Cardiac fibroblast (primary cell): ENCODE data around the gene HMGCR.
"Not testable (repeated sequence)": the region's sequence is repeated elsewhere in the genome, so short reads cannot be mapped to it uniquely, and the experiment has no call there.

ENCODE experiments used
- DNase-seq, 2 donors: peaks; one replicate each; pipeline versions ENCODE4 v3.0.0 to v3.0.0-alpha.2; 2010; ENCODE audit warnings: low read depth in 2 of 2
- H3K4me3 ChIP-seq, 2 donors: replicated peaks in 1 of 2; 1 replicate in 1 of 2; 2 replicates in 1 of 2; pipeline ENCODE4 v1.5.1; 2011; ENCODE audit warnings: low read depth in 2 of 2, low read length in 2 of 2, mild to moderate bottlenecking in 2 of 2, moderate library complexity in 1 of 2
- CTCF ChIP-seq: IDR thresholded peaks from one replicate; pipeline ENCODE4 v1.5.1; 2011; ENCODE audit warnings: low read depth, mild to moderate bottlenecking, low read length, inconsistent platforms

Gene HMGCR

DNA sequence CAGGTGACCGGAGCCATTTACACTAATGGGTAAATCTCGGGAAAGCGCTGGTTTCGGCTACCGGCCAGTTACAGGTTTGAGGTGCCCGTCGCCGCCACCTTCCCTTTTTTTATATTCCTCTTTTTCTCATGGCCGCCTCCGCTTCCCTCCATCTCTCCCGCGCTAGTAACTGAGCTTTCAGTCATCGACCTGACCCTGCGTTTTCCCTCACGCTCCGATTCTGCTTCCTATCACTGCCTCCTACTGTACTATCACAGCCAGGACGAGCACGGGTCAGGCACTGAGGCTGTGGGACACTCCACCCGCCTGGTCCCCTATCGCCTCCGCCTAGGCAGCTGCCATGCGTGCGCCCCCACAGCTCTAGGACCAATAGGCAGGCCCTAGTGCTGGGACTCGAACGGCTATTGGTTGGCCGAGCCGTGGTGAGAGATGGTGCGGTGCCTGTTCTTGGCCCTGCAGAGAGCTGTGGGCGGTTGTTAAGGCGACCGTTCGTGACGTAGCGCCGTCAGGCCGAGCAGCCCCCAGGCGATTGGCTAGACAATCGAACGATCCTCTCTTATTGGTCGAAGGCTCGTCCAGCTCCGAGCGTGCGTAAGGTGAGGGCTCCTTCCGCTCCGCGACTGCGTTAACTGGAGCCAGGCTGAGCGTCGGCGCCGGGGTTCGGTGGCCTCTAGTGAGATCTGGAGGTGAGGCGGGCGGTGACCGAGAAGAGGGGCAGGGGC is at the start of gene HMGCR:
Gene HMGCR (plus strand): TSS at position 606 of the 722 bp plus-strand sequence. CDS start 5,386 bp downstream, outside the sequence.
- peak; percentile 14 for TF ChIP-seq CTCF
- peak within 1 kb of the TSS; percentile 75 to 91 for H3K4me3 ChIP-seq

DNA sequence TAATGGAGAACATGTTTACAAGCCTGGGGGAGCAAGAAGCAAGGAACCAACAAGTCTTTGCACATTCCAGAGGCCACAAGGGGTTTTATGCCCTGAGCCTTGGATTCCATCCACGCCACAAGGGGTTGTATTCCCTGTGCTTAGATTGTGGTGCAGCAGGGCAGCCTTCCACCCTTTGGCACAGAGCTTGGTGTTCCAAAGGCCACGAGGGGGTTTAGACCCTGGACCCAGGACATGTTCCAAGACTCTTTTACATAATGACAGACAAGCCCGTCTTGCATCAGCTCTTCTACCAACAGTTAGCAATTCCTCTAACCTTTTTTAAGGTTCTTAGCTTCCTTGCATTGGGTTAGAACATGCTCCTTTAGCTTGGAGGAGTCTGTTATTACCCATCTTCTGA is 45.2 kb upstream of the HMGCR start:
- DNase-seq: not testable (repeated sequence)

More for the DNA sequence above, at the start of gene HMGCR:
- peak; percentile 99 for DNase-seq

DNA sequence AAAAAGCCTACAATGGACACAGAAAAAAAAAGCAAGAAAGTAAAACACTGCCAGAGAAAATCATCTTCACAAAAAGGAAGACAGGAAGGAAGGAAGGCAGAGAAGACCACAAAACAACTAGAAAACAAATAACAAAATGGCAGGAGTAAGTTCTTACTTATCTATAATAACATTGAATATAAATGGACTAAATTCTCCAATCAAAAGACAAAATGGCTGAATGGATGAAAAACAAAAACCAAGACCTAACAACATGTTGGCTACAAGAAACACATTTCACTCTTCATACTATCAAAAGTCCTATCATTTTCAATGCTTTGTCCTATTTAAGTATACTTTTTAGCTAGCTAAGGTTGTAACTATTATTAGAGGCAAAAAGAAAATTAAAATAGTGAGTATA is 36.9 kb upstream of the HMGCR start:
- no peak for DNase-seq
- no peak overlapping the region for H3K4me3 ChIP-seq
- no peak for TF ChIP-seq CTCF

More for the DNA sequence above, 45.2 kb upstream of the HMGCR start:
- not testable (repeated sequence) for H3K4me3 ChIP-seq

DNA sequence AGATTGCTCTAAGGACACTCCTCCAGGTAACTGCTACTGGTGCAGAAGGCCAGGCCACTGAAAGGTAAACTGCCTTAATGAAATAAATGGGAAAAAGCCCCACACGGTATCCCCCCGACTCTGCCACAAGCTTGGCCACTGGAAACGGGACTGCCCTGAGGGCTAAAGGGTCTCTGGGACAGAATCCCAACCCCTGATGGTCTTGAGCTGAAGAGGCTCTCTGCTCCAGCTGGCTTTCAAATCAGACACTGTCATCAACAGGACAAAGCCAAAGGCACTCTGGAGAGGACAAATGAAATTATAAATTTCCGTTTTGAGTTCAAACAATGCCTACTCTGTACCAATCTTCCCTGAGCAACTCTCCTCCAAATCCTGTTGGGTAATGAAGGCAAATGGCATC is 33.6 kb upstream of the HMGCR start:
- TF ChIP-seq CTCF: no peak

GRCh38 chr5:75304486-75304885 is 32.5 kb upstream of the HMGCR start:
- DNase-seq: not testable (repeated sequence)

More for the DNA sequence above, 33.6 kb upstream of the HMGCR start:
- no peak for DNase-seq
- H3K4me3 ChIP-seq: no peak overlapping the region

GRCh38 chr5:75306746-75307145 is 30.3 kb upstream of the HMGCR start:
- peak; percentile 38 to 45 for DNase-seq
- H3K4me3 ChIP-seq: no peak overlapping the region
- TF ChIP-seq CTCF: no peak

More at GRCh38 chr5:75304486-75304885, 32.5 kb upstream of the HMGCR start:
- H3K4me3 ChIP-seq: not testable (repeated sequence)

DNA sequence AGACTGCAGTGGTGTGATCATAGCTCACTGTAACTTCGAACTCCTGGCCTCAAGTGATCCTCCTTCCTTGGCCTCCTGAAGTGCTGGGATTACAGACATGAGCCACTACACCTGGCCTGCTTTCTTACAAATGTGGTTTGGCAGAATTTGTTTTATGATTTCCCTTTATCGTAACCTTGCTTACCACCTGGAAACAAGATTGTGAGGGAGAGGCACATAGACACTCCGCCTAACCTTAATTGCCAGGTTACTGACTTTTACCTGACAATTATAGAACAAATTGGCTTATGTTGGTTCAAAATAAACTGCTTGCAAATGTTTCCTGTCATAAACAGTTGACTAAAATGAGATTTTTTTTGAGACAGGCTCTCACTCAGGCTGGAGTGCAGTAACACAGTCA is 26.8 kb upstream of the HMGCR start:
- no peak overlapping the region for H3K4me3 ChIP-seq
- TF ChIP-seq CTCF: no peak
- DNase-seq: no peak

DNA sequence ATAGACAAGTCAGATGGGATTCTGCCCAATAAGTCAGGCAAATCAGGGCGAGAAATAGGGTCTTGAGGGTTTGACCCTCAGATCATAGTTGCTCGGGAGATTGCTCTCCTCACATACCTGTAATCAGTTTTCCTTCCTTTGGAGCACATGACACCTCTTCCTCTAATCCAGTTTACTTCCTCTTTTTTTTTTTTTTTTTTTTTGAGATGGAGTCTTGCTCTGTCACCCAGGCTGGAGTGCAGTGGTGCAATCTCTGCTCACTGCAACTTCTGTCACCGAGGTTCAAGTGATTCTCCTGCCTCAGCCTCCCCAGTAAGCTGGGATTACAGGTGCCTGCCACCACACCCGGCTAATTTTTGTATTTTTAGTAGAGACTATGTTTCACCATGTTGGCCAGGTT is 17.9 kb upstream of the HMGCR start:
- not testable (repeated sequence) for H3K4me3 ChIP-seq, DNase-seq
